A549 (cell line): ENCODE measurements around the gene ADAMTS20. TPM values are rescaled to one million over a fixed set of nuclear protein-coding genes. Genes with fewer than 3 reads are reported as not detected.

Experiments
- ATAC-seq, 2 experiments: fragments of 200-7000 bp in 1 of 2; fragments of >200 bp in 1 of 2; cut with Nextera tagmentation in 1 of 2; cut with Tn5 transposase in 1 of 2; 3 replicates each; pipeline versions ENCODE4 v1.8.0 to v1.9.1; 2018 to 2020; ENCODE audit warnings: mild to moderate bottlenecking in 1 of 2, moderate library complexity in 1 of 2
- CTCF ChIA-PET: fragments of 300-600 bp; sonication (Branson Sonifier 250); formaldehyde crosslinking; extraction: SDS; loops from one replicate; lab custom pipeline; 2021; ENCODE audit warnings: antibody characterized with exemption, inconsistent platforms; lab: Yijun Ruan, JAX
- POLR2A ChIA-PET: fragments of 350-600 bp; formaldehyde crosslinking; extraction: SDS; loops from one replicate; lab custom pipeline; 2021; ENCODE audit warnings: antibody characterized with exemption, inconsistent platforms; lab: Yijun Ruan, JAX
- DNase-seq, 2 experiments: peaks; one replicate each; pipeline versions ENCODE4 v3.0.0 to v3.0.0-alpha.2; 2011 to 2016; ENCODE audit warnings: low read depth in 1 of 2, low spot score in 1 of 2
- FAIRE-seq: peaks from 2 replicates; lab custom pipeline; 2011; peaks lifted over from hg19 to GRCh38; lab: Jason Lieb, UNC
- H3K27ac ChIP-seq, 2 experiments: fragments of >200 bp; sonication (Bioruptor Twin); formaldehyde crosslinking; 3 replicates each; pipeline ENCODE4 v1.5.1; 2016 to 2017
- H3K4me1 ChIP-seq: fragments of >200 bp; sonication (Bioruptor Twin); formaldehyde crosslinking; 3 replicates; pipeline ENCODE4 v1.6.1; 2016
- H3K4me2 ChIP-seq: fragments of >200 bp; sonication (Bioruptor Twin); formaldehyde crosslinking; 3 replicates; pipeline ENCODE4 v1.6.1; 2016
- H3K4me3 ChIP-seq: fragments of >200 bp; sonication (Bioruptor Twin); formaldehyde crosslinking; 3 replicates; pipeline ENCODE4 v1.5.1; 2016
- H3K9me3 ChIP-seq: fragments of >200 bp; sonication (Bioruptor Twin); formaldehyde crosslinking; 3 replicates; pipeline ENCODE4 v1.6.1; 2016
- CBX8 ChIP-seq: fragments of 200-600 bp; sonication (generic); IDR thresholded peaks from 2 replicates; pipeline ENCODE4 v1.6.1; 2016
- CEBPB ChIP-seq, 2 experiments: fragments of >200 bp in 1 of 2; sonication (Bioruptor Twin) in 1 of 2; formaldehyde crosslinking in 1 of 2; IDR thresholded peaks; 2 replicates each; pipeline ENCODE4 v1.6.1; 2012 to 2016
- CHD4 ChIP-seq: fragments of 200-600 bp; sonication (generic); IDR thresholded peaks from 2 replicates; pipeline ENCODE4 v1.6.1; 2016; ENCODE audit warnings: antibody characterized with exemption, mild to moderate bottlenecking, borderline replicate concordance
- E2F6 ChIP-seq: IDR thresholded peaks from 2 replicates; pipeline ENCODE4 v1.6.1; 2012; ENCODE audit warnings: low read depth, borderline replicate concordance
- EHF ChIP-seq: fragments of 250-450 bp; sonication (Bioruptor Pico); IDR thresholded peaks from 2 replicates; pipeline ENCODE4 v1.5.0; 2020; ENCODE audit warnings: mild to moderate bottlenecking
- HDAC2 ChIP-seq: fragments of 200-600 bp; sonication (generic); IDR thresholded peaks from 2 replicates; pipeline ENCODE4 v1.6.1; 2016
- HEYL ChIP-seq: fragments of 250-450 bp; sonication (Bioruptor Pico); IDR thresholded peaks from 2 replicates; pipeline ENCODE4 v1.8.0; 2021; ENCODE audit warnings: mild to moderate bottlenecking, moderate library complexity
- HMGXB4 ChIP-seq: fragments of 250-450 bp; sonication (Bioruptor Pico); IDR thresholded peaks from 2 replicates; pipeline ENCODE4 v1.5.0; 2021; ENCODE audit warnings: mild to moderate bottlenecking, moderate library complexity, borderline replicate concordance
- HOXB13 ChIP-seq: fragments of 250-450 bp; sonication (Bioruptor Pico); IDR thresholded peaks from 2 replicates; pipeline ENCODE4 v1.5.0; 2020; ENCODE audit warnings: low read depth, mild to moderate bottlenecking, moderate library complexity
- HOXB5 ChIP-seq: fragments of 250-450 bp; sonication (Bioruptor Pico); IDR thresholded peaks from 2 replicates; pipeline ENCODE4 v1.5.0; 2020; ENCODE audit warnings: mild to moderate bottlenecking, moderate library complexity
- JUN ChIP-seq, 2 experiments: fragments of >200 bp; sonication (Bioruptor Twin); formaldehyde crosslinking; IDR thresholded peaks; 2 replicates in 1 of 2; 3 replicates in 1 of 2; pipeline ENCODE4 v1.6.1; 2016 to 2017
- JUNB ChIP-seq: fragments of >200 bp; sonication (Bioruptor Twin); formaldehyde crosslinking; IDR thresholded peaks from 2 replicates; pipeline ENCODE4 v1.6.1; 2016
- KDM1A ChIP-seq: fragments of 200-600 bp; sonication (generic); IDR thresholded peaks from 2 replicates; pipeline ENCODE4 v1.6.1; 2016; ENCODE audit warnings: low read depth, mild to moderate bottlenecking
- MAFK ChIP-seq: fragments of 450-650 bp; IDR thresholded peaks from 2 replicates; pipeline ENCODE4 v1.6.1; 2014; ENCODE audit not compliant: partially characterized antibody
- MYC ChIP-seq: IDR thresholded peaks from 2 replicates; pipeline ENCODE4 v1.6.1; 2012; ENCODE audit warnings: mild to moderate bottlenecking, inconsistent platforms, low read length, improper control_type of control experiment, borderline replicate concordance
- NFE2L2 ChIP-seq: fragments of 150-350 bp; conservative IDR thresholded peaks from 2 replicates; pipeline ENCODE4 v1.6.1; 2014; ENCODE audit warnings: low read length
- NPAS2 ChIP-seq: fragments of 250-450 bp; sonication (Bioruptor Pico); IDR thresholded peaks from 2 replicates; pipeline ENCODE4 v1.8.0; 2022; ENCODE audit warnings: mild to moderate bottlenecking, moderate library complexity, borderline replicate concordance
- NR3C1 ChIP-seq: fragments of >200 bp; sonication (Bioruptor Twin); formaldehyde crosslinking; IDR thresholded peaks from 3 replicates; pipeline ENCODE4 v1.6.1; 2017
- POLR2A ChIP-seq: IDR thresholded peaks from 2 replicates; pipeline ENCODE4 v1.6.1; 2012; ENCODE audit warnings: mild to moderate bottlenecking, low read length
- RAD21 ChIP-seq, 2 experiments: fragments of >200 bp in 1 of 2; sonication (Bioruptor Twin) in 1 of 2; formaldehyde crosslinking in 1 of 2; IDR thresholded peaks in 1 of 2; conservative IDR thresholded peaks in 1 of 2; 2 replicates in 1 of 2; 3 replicates in 1 of 2; pipeline ENCODE4 v1.6.1; 2012 to 2018; ENCODE audit warnings: inconsistent platforms in 1 of 2
- RARB ChIP-seq: fragments of 250-450 bp; sonication (Bioruptor Pico); IDR thresholded peaks from 2 replicates; pipeline ENCODE4 v1.8.0; 2021; ENCODE audit warnings: mild to moderate bottlenecking, moderate library complexity
- RCOR1 ChIP-seq: fragments of 150-350 bp; IDR thresholded peaks from 2 replicates; pipeline ENCODE4 v1.6.1; 2014; ENCODE audit warnings: antibody characterized with exemption, low read length, low read depth
- SREBF2 ChIP-seq: fragments of 450-650 bp; IDR thresholded peaks from 2 replicates; pipeline ENCODE4 v1.6.1; 2014; ENCODE audit warnings: mild to moderate bottlenecking, moderate library complexity
- TP53 ChIP-seq: fragments of 250-450 bp; sonication (Bioruptor Pico); IDR thresholded peaks from 2 replicates; pipeline ENCODE4 v1.5.0; 2021; ENCODE audit warnings: mild to moderate bottlenecking, moderate library complexity
- ZC3H11A ChIP-seq: fragments of 450-650 bp; IDR thresholded peaks from 2 replicates; pipeline ENCODE4 v1.6.1; 2014; ENCODE audit warnings: antibody characterized with exemption, mild to moderate bottlenecking
- ZFP36 ChIP-seq: fragments of 450-650 bp; IDR thresholded peaks from 2 replicates; pipeline ENCODE4 v1.6.1; 2014; ENCODE audit warnings: borderline replicate concordance; ENCODE audit not compliant: partially characterized antibody
- WGBS: methylation state at CpG from one replicate; pipeline ENCODE4 v1.1.6; 2017; ENCODE audit errors: missing lambda C conversion rate; 5-methylcytosine and 5-hydroxymethylcytosine counted together
- polyA plus RNA-seq, 4 experiments: library from polyadenylated mRNA; depleted of rRNA in 3 of 4; stranded (reverse); fragments of >200 nt; fragmentation: RNase III in 1 of 4; extraction: RNeasy Plus Mini Kit Qiagen cat#74134 plus additional on column Dnase treatment in 1 of 4; gene quantifications; 2 replicates in 3 of 4; 3 replicates in 1 of 4; pipeline ENCODE4 v1.2.3, GENCODE V29; 2011 to 2017

Gene ADAMTS20
- polyA plus RNA-seq, 2 of the 4 experiments (the other 2 are of a cell fraction) = not detected

GRCh38 chr12:43482311-43483085, 69.5 kb downstream of the ADAMTS20 start:
- CTCF ChIA-PET = interaction anchor here (0.6 kb wide), 1 partner anchor 136 kb away, joined by 3 read pairs; no protein-coding TSS in a partner anchor

GRCh38 chr12:43480591-43480990, 71.4 kb downstream of the ADAMTS20 start:
- CTCF ChIA-PET = no interaction called here
- Histone ChIP-seq H3K9me3 (peaks cover 3% of the 10 kb centered on the region; the same call in 1 of the 3 replicates), H3K4me2 (no peak overlapping the region), H3K27ac (no peak overlapping the region), H3K4me3 (no peak overlapping the region), H3K4me1 (no peaks in the 10 kb centered on the region)
- TF ChIP-seq HOXB5 (CRISPR knock-in tag) (no peak), KDM1A (no peak), NPAS2 (CRISPR knock-in tag) (no peak), TP53 (CRISPR knock-in tag) (no peak), CHD4 (no peak), RAD21 (conservative IDR thresholded peaks at IDR 0.05 in 1 of 2, IDR thresholded peaks at IDR 0.05 in 1 of 2) (no peak), MYC (no peak), NFE2L2 (no peak), HDAC2 (no peak), HOXB13 (CRISPR knock-in tag) (no peak), NR3C1 (no peak), CBX8 (no peak), RCOR1 (no peak), MAFK (no peak), HEYL (CRISPR knock-in tag) (no peak), POLR2A (no peak), RARB (CRISPR knock-in tag) (no peak)
- POLR2A ChIA-PET = no interaction called here
- no peak for DNase-seq
- ATAC-seq = no peak
- no peak for FAIRE-seq
- 14% methylated on average over 3 of the region's 3 CpGs for WGBS

More at GRCh38 chr12:43482311-43483085, 69.5 kb downstream of the ADAMTS20 start:
- H3K4me3 ChIP-seq = no peak overlapping the region
- no peak overlapping the region for H3K27ac ChIP-seq
- POLR2A ChIA-PET = no interaction called here
- DNase-seq (no peak), FAIRE-seq (no peak), ATAC-seq (no peak)
- no peak for TF ChIP-seq HMGXB4 (CRISPR knock-in tag)
- no peak overlapping the region for H3K4me2 ChIP-seq
- 66% methylated on average over 3 of the region's 3 CpGs for WGBS
- peaks cover 8% of the 10 kb centered on the region; the same call in 1 of the 3 replicates for H3K9me3 ChIP-seq
- no peaks in the 10 kb centered on the region for H3K4me1 ChIP-seq

- H3K4me3 ChIP-seq = no peak overlapping the region
- DNase-seq (no peak), ATAC-seq (no peak), FAIRE-seq (no peak)
- under 1% methylated on average over 3 of the region's 3 CpGs for WGBS
- H3K9me3 ChIP-seq = no peaks in the 10 kb centered on the region
- H3K27ac ChIP-seq = no peak overlapping the region
- no peak for TF ChIP-seq RARB (CRISPR knock-in tag)
- TF ChIP-seq MAFK = no peak
- no peak for TF ChIP-seq CEBPB (IDR thresholded peaks at IDR 0.05)
- H3K4me2 ChIP-seq = no peak overlapping the region
- CTCF ChIA-PET = no interaction called here
- no peaks in the 10 kb centered on the region for H3K4me1 ChIP-seq
- POLR2A ChIA-PET = no interaction called here
Measured at GRCh38 chr12:43462741-43463140, 89.3 kb downstream of the ADAMTS20 start.

- CTCF ChIA-PET = no interaction called here
- H3K27ac ChIP-seq = no peak overlapping the region
- no peak overlapping the region for H3K4me3 ChIP-seq
- no peak for FAIRE-seq
- POLR2A ChIA-PET = no interaction called here
- H3K9me3 ChIP-seq = no peaks in the 10 kb centered on the region
- no peak overlapping the region for H3K4me2 ChIP-seq
- H3K4me1 ChIP-seq = no peaks in the 10 kb centered on the region
- TF ChIP-seq RAD21 (conservative IDR thresholded peaks at IDR 0.05 in 1 of 2, IDR thresholded peaks at IDR 0.05 in 1 of 2) (no peak), ZC3H11A (no peak), E2F6 (no peak), ZFP36 (no peak), SREBF2 (no peak), NFE2L2 (no peak), JUNB (no peak), EHF (no peak), HEYL (CRISPR knock-in tag) (no peak), JUN (IDR thresholded peaks at IDR 0.05) (no peak), MAFK (no peak), HMGXB4 (CRISPR knock-in tag) (no peak), HOXB5 (CRISPR knock-in tag) (no peak)
- no peak for DNase-seq
- no peak for ATAC-seq
- WGBS = 18% methylated on average over 2 of the region's 2 CpGs
Measured at GRCh38 chr12:43462080-43462479, 89.9 kb downstream of the ADAMTS20 start.
